IMR-90 (cell line): ENCODE data around the gene SERPINA1. TPM values are rescaled to one million over a fixed set of nuclear protein-coding genes. Genes with fewer than 3 reads are reported as not detected.

Source experiments
- ATAC-seq: fragments of 200-7000 bp; cut with Tn5 transposase; 2 replicates; pipeline ENCODE4 v1.9.1; 2020; ENCODE audit warnings: low read depth, mild to moderate bottlenecking, moderate library complexity
- BruUV-seq: library from RNA; stranded (reverse); fragments of 400-500 nt; replicated peaks from 2 replicates; lab custom pipeline; 2021; lab: Mats Ljungman, UMichigan
- CTCF ChIA-PET: fragments of 300-600 bp; formaldehyde crosslinking; extraction: SDS; loops from one replicate; lab custom pipeline; 2021; ENCODE audit warnings: antibody characterized with exemption; lab: Yijun Ruan, JAX
- POLR2A ChIA-PET: fragments of 300-600 bp; sonication (Branson Sonifier 250); formaldehyde crosslinking; loops from one replicate; lab custom pipeline; 2022; ENCODE audit warnings: antibody characterized with exemption; ENCODE audit not compliant: unreplicated experiment; lab: Charles Lee
- DNase-seq: peaks from one replicate; pipeline ENCODE4 v3.0.0; 2013
- H2AFZ ChIP-seq: replicated peaks from 2 replicates; pipeline ENCODE3; 2013; ENCODE audit warnings: low read length, mild to moderate bottlenecking; ENCODE audit not compliant: poor library complexity
- H2AK5ac ChIP-seq: 2 replicates; pipeline ENCODE4 v1.6.1; 2013; ENCODE audit warnings: low read depth, low read length, inconsistent platforms
- H2AK9ac ChIP-seq: replicated peaks from 2 replicates; pipeline ENCODE3; 2013; ENCODE audit warnings: mild to moderate bottlenecking, low read depth, low read length, moderate library complexity; ENCODE audit not compliant: poor library complexity
- H2BK120ac ChIP-seq: 2 replicates; pipeline ENCODE4 v1.6.1; 2013; ENCODE audit warnings: low read depth, low read length, inconsistent platforms
- H2BK15ac ChIP-seq: 3 replicates; pipeline ENCODE4 v1.6.1; 2013; ENCODE audit warnings: low read depth, low read length, inconsistent platforms
- H2BK20ac ChIP-seq: 2 replicates; pipeline ENCODE4 v1.6.1; 2013; ENCODE audit warnings: low read depth, mild to moderate bottlenecking, inconsistent platforms, low read length, moderate library complexity
- H2BK5ac ChIP-seq: 2 replicates; pipeline ENCODE4 v1.6.1; 2013; ENCODE audit warnings: mild to moderate bottlenecking, low read depth, low read length, inconsistent platforms; ENCODE audit not compliant: poor library complexity, severe bottlenecking
- H3K14ac ChIP-seq: replicated peaks from 2 replicates; pipeline ENCODE4 v1.6.1; 2013; ENCODE audit warnings: low read depth, low read length, inconsistent platforms
- H3K18ac ChIP-seq: 2 replicates; pipeline ENCODE4 v1.6.1; 2013; ENCODE audit warnings: low read depth, low read length, control low read depth
- H3K23ac ChIP-seq: 2 replicates; pipeline ENCODE4 v1.6.1; 2013; ENCODE audit warnings: low read depth, low read length, inconsistent platforms
- H3K27ac ChIP-seq: 2 replicates; pipeline ENCODE4 v1.5.1; 2013; ENCODE audit warnings: mild to moderate bottlenecking, control low read depth, low read length; ENCODE audit not compliant: insufficient read depth
- H3K27me3 ChIP-seq: 2 replicates; pipeline ENCODE4 v1.6.1; 2013; ENCODE audit warnings: low read length; ENCODE audit not compliant: control insufficient read depth, insufficient read depth
- H3K36me3 ChIP-seq: 2 replicates; pipeline ENCODE4 v1.6.1; 2013; ENCODE audit warnings: low read length, mixed read lengths; ENCODE audit not compliant: control insufficient read depth, insufficient read depth
- H3K4ac ChIP-seq: 2 replicates; pipeline ENCODE4 v1.6.1; 2013; ENCODE audit warnings: low read depth, low read length, inconsistent platforms
- H3K4me1 ChIP-seq: 2 replicates; pipeline ENCODE4 v1.6.1; 2013; ENCODE audit warnings: low read length, mixed read lengths; ENCODE audit not compliant: control insufficient read depth, insufficient read depth
- H3K4me2 ChIP-seq: 2 replicates; pipeline ENCODE4 v1.6.1; 2013; ENCODE audit warnings: low read depth, mild to moderate bottlenecking, control low read depth, low read length, moderate library complexity
- H3K4me3 ChIP-seq: 2 replicates; pipeline ENCODE4 v1.5.1; 2013; ENCODE audit warnings: low read depth, mild to moderate bottlenecking, control low read depth, low read length, moderate library complexity; ENCODE audit not compliant: insufficient read depth
- H3K56ac ChIP-seq: 2 replicates; pipeline ENCODE4 v1.6.1; 2013; ENCODE audit warnings: low read length, inconsistent platforms; ENCODE audit not compliant: insufficient read depth; ENCODE audit errors: extremely low read depth
- H3K79me1 ChIP-seq, 2 experiments: 2 replicates each; pipeline ENCODE4 v1.6.1; 2013; ENCODE audit warnings: low read length in 2 of 2, inconsistent platforms in 1 of 2, low read depth in 1 of 2
- H3K9ac ChIP-seq: 2 replicates; pipeline ENCODE4 v1.6.1; 2013; ENCODE audit warnings: low read depth, low read length, control low read depth
- H3K9me1 ChIP-seq: 2 replicates; pipeline ENCODE4 v1.6.1; 2013; ENCODE audit warnings: low read length, inconsistent platforms; ENCODE audit not compliant: insufficient read depth
- H3K9me3 ChIP-seq: 2 replicates; pipeline ENCODE4 v1.6.1; 2013; ENCODE audit warnings: low read length; ENCODE audit not compliant: control insufficient read depth, insufficient read depth
- H4K20me1 ChIP-seq: 2 replicates; pipeline ENCODE4 v1.6.1; 2013; ENCODE audit warnings: low read length, inconsistent platforms; ENCODE audit not compliant: insufficient read depth
- H4K5ac ChIP-seq: 2 replicates; pipeline ENCODE4 v1.6.1; 2013; ENCODE audit warnings: mild to moderate bottlenecking, low read depth, low read length, control low read depth
- H4K8ac ChIP-seq, 2 experiments: 2 replicates each; pipeline ENCODE4 v1.6.1; 2013; ENCODE audit warnings: low read depth in 2 of 2, low read length in 2 of 2, control low read depth in 1 of 2, inconsistent platforms in 1 of 2
- H4K91ac ChIP-seq: 2 replicates; pipeline ENCODE4 v1.6.1; 2013; ENCODE audit warnings: low read depth, low read length, inconsistent platforms; ENCODE audit not compliant: insufficient read depth
- CEBPB ChIP-seq: IDR thresholded peaks from 2 replicates; pipeline ENCODE4 v1.6.1; 2012; ENCODE audit warnings: low read depth, low read length, improper control_type of control experiment
- CHD1 ChIP-seq: IDR thresholded peaks from 2 replicates; pipeline ENCODE4 v1.6.1; 2012; ENCODE audit warnings: low read depth, low read length, improper control_type of control experiment
- CTCF ChIP-seq: conservative IDR thresholded peaks from 2 replicates; pipeline ENCODE4 v1.5.1; 2012; ENCODE audit warnings: mild to moderate bottlenecking, low read depth, low read length, improper control_type of control experiment
- MAFK ChIP-seq: IDR thresholded peaks from 2 replicates; pipeline ENCODE4 v1.6.1; 2012; ENCODE audit warnings: low read depth, low read length, improper control_type of control experiment
- NFE2L2 ChIP-seq: fragments of 150-350 bp; IDR thresholded peaks from 2 replicates; pipeline ENCODE4 v1.6.1; 2016; ENCODE audit warnings: low read depth, mild to moderate bottlenecking, low read length
- RAD21 ChIP-seq: IDR thresholded peaks from 2 replicates; pipeline ENCODE4 v1.6.1; 2012; ENCODE audit warnings: low read length, improper control_type of control experiment
- SMC3 ChIP-seq: fragments of 150-350 bp; IDR thresholded peaks from 2 replicates; pipeline ENCODE4 v1.6.1; 2016; ENCODE audit warnings: low read depth, mild to moderate bottlenecking, antibody characterized with exemption, low read length, moderate library complexity
- WGBS, 2 experiments: methylation state at CpG; one replicate each; pipeline versions ENCODE4 v1.1.5 to v1.1.7; 2013; ENCODE audit warnings: missing lambda C conversion rate in 2 of 2; ENCODE audit not compliant: insufficient read length in 1 of 2; ENCODE audit errors: extremely low coverage in 2 of 2; 5-methylcytosine and 5-hydroxymethylcytosine counted together
- dilution Hi-C: fragments of 300-500 bp; cut with HindIII; formaldehyde crosslinking; loops from one replicate; pipeline ENCODE4 v1.14.3; 2018; ENCODE audit warnings: low sequenced_read_pairs; ENCODE audit not compliant: unreplicated experiment
- in situ Hi-C: fragments of 300-500 bp; cut with MboI; formaldehyde crosslinking; loops from 3 replicates; pipeline ENCODE4 v1.14.3; 2019; ENCODE audit warnings: low sequenced_read_pairs, inconsistent platforms, mixed read lengths
- intact Hi-C: fragments of 100-400 bp; cut with micrococcal nuclease; formaldehyde crosslinking; loops from 2 replicates; pipeline ENCODE4 v1.10.0; 2022
- polyA plus RNA-seq, 3 experiments: library from polyadenylated mRNA; depleted of rRNA; stranded (reverse); fragments of >200 nt; gene quantifications; 2 replicates each; pipeline ENCODE4 v1.2.3, GENCODE V29; 2012; ENCODE audit warnings: low replicate concordance in 1 of 3
- total RNA-seq: library from RNA; depleted of rRNA; stranded (reverse); fragments of >200 nt; gene quantifications from 2 replicates; pipeline ENCODE4 v1.2.3, GENCODE V29; 2012
- TF ChIP-seq, protein P1 (sequence below): fragments of 150-350 bp; IDR thresholded peaks from 2 replicates; pipeline ENCODE4 v1.6.1; 2016; ENCODE audit warnings: low read depth, mild to moderate bottlenecking, low read length, moderate library complexity, borderline replicate concordance
- TF ChIP-seq, protein P2 (sequence below): fragments of 150-350 bp; IDR thresholded peaks from 2 replicates; pipeline ENCODE4 v1.6.1; 2017; ENCODE audit warnings: mild to moderate bottlenecking, antibody characterized with exemption, low read length, low read depth

SERPINA1 gene
- total and polyA plus RNA-seq, 2 of the 4 experiments (the other 2 are of a cell fraction): 0.54 to 1.2 TPM

GRCh38 chr14:94355191-94355794 is 33.1 kb downstream of the SERPINA1 start:
- CTCF ChIA-PET: interaction anchor here (0.9 to 1.4 kb wide), 4 partner anchors 9 to 131 kb away, joined by 3 to 6 read pairs (median 4); no protein-coding TSS in a partner anchor
- no peak overlapping the region for H3K4me3 ChIP-seq
- H3K23ac ChIP-seq: no peak overlapping the region
- no peak overlapping the region for H3K27ac ChIP-seq
- no peak overlapping the region for H3K14ac ChIP-seq
- no peak overlapping the region for H2AK5ac ChIP-seq
- H3K18ac ChIP-seq: no peak overlapping the region
- H3K27me3 ChIP-seq: no peaks in the 10 kb centered on the region
- peak overlapping the region; percentile 15 for H2AK9ac ChIP-seq
- no peak overlapping the region for H4K91ac ChIP-seq
- in situ Hi-C loops: no loop called here
- intact Hi-C loops: loop anchor here (1.0 kb wide), 2 partner anchors 58 to 131 kb away; no protein-coding TSS in a partner anchor
- DNase-seq (peak; percentile 65), ATAC-seq (peak; percentile 93)
- H3K9ac ChIP-seq: no peak overlapping the region
- H3K79me1 ChIP-seq: no peaks in the 10 kb centered on the region
- no peak overlapping the region for H2BK15ac ChIP-seq
- WGBS, 2 experiments: no CpG with 5 or more reads among the region's 15 CpGs
- no peak overlapping the region for H4K8ac ChIP-seq
- POLR2A ChIA-PET: no interaction called here
- H2BK5ac ChIP-seq: no peak overlapping the region
- 0 out of 2 replicates have a peak, but pooled peaks cover 2% of the 10 kb centered on the region for H3K4me1 ChIP-seq
- TF ChIP-seq CTCF: peak; percentile 52
- TF ChIP-seq RAD21: peak; percentile 67
- no peak for TF ChIP-seq CHD1
- TF ChIP-seq SMC3: peak; percentile 58
- TF ChIP-seq MAFK: no peak
- TF ChIP-seq CEBPB: peak; percentile 19; the same call in 1 of the 2 replicates
- TF ChIP-seq, protein P1, sequence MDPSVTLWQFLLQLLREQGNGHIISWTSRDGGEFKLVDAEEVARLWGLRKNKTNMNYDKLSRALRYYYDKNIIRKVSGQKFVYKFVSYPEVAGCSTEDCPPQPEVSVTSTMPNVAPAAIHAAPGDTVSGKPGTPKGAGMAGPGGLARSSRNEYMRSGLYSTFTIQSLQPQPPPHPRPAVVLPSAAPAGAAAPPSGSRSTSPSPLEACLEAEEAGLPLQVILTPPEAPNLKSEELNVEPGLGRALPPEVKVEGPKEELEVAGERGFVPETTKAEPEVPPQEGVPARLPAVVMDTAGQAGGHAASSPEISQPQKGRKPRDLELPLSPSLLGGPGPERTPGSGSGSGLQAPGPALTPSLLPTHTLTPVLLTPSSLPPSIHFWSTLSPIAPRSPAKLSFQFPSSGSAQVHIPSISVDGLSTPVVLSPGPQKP: no peak
- TF ChIP-seq, protein P2, sequence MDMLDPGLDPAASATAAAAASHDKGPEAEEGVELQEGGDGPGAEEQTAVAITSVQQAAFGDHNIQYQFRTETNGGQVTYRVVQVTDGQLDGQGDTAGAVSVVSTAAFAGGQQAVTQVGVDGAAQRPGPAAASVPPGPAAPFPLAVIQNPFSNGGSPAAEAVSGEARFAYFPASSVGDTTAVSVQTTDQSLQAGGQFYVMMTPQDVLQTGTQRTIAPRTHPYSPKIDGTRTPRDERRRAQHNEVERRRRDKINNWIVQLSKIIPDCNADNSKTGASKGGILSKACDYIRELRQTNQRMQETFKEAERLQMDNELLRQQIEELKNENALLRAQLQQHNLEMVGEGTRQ: no peak
- no peak for TF ChIP-seq NFE2L2
- no peaks in the 10 kb centered on the region for H4K20me1 ChIP-seq
- no peaks in the 10 kb centered on the region for H3K9me1 ChIP-seq
- H2AFZ ChIP-seq: peak overlapping the region; percentile 36
- dilution Hi-C loops: no loop called here
- no peak overlapping the region for H3K4ac ChIP-seq
- no peaks in the 10 kb centered on the region for H3K9me3 ChIP-seq
- no peak overlapping the region for H4K5ac ChIP-seq
- no peak overlapping the region; the same call in 1 of the 2 replicates for H3K4me2 ChIP-seq
- H3K36me3 ChIP-seq: no peaks in the 10 kb centered on the region
- no peak overlapping the region for H2BK20ac ChIP-seq
- H2BK120ac ChIP-seq: no peak overlapping the region
- H3K56ac ChIP-seq: no peak overlapping the region
- BruUV-seq: no TSS peak
